ENCODE results near the gene PDLIM4.

Gene PDLIM4

DNA sequence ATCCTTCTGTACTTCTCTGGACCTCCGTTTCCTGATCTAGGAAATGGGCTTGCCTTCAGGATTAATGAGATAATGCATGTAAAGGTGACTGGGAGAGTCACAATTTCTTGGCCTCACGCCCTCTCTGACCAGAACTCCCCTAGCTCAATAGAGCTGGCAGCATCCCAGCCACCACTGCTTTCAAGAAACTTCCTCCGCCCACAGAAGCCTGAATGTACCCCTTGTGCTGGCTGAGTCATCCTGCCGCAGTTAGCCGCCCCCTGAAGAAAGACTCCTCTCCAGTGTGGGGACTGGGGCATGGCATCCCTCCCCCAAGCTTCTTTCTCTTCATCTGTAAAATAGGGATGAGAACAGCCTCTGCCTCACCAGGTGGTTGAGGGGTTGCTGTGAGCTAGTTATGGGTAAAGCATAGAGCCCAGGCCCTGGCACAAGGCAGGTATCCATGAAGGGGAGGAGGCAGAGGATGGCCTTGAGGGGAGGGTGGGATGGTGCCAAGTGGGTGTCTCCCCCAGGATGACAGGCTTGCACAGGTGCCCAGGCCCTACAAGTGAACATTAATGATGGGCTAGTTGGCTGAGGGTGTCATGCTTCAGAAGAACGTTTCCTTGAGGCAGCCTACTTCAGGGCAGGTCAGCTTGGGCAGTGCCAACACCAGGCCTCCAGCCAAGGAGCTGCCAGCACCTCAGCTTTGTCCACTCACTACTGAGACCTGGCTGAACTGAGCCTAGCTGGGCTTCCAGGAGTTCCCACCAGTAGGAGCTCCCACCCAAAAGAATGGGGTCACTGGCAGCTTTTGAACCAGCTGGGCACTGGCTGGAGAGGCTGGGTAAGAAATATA is 3.4 kb downstream of the PDLIM4 start:
- no peak for DNase-seq (ENCODE audit: low read depth in 1 of 2, low spot score in 1 of 2)
- no peak for TF ChIP-seq JUND (IDR thresholded peaks at IDR 0.05; ENCODE audit: low read depth)
- in situ Hi-C loops (cut with HindIII; ENCODE audit: low pct_unique_long_range_greater_than_20kb, low sequenced_read_pairs), result no loop called here

DNA sequence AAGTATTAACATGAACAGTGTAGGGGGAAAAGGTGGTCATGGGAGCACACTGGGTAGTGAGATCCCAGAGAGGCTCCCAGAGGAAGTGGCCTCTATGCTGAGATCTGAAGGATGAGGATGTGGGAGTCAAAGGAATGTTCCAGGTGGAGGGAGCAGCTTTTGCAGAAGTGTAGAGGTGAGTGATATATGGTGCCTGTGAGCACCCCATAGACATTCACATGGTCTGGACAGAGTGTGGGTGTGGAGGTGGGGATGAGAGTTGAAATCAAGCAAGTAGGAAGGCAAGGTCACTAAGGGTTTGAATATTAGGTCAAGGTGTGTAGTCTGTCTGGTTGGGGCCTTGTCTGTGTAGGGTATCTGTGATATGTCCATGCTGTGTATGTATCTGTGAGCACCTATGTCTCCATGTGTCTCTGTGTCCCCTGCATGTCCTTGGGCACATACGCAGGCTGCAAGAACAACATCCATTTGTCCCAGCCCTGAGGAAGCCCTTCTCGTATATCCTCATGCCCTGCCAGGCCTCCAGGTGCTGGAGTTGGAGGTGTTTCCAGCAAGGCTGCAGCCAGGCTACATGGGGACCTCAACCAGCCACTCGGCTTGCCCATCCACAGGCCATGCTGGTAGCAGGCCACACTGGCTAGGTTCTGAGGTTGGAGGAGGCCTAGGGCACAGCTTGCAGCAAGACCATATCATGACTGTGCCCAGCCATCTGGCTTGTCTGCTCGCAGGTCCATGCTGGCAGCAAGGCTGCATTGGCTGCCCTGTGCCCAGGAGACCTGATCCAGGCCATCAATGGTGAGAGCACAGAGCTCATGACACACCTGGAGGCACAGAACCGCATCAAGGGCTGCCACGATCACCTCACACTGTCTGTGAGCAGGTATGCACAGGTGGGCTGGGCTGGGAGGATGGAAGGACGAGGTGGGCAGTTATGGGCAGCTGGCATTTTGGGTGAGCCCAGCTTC is 4.7 kb downstream of the PDLIM4 start:
- in situ Hi-C loops (cut with HindIII; ENCODE audit: low pct_unique_long_range_greater_than_20kb, low sequenced_read_pairs), result no loop called here
- no peak for TF ChIP-seq JUND (IDR thresholded peaks at IDR 0.05; ENCODE audit: low read depth)
- DNase-seq (ENCODE audit: low read depth in 1 of 2, low spot score in 1 of 2), result no peak

DNA sequence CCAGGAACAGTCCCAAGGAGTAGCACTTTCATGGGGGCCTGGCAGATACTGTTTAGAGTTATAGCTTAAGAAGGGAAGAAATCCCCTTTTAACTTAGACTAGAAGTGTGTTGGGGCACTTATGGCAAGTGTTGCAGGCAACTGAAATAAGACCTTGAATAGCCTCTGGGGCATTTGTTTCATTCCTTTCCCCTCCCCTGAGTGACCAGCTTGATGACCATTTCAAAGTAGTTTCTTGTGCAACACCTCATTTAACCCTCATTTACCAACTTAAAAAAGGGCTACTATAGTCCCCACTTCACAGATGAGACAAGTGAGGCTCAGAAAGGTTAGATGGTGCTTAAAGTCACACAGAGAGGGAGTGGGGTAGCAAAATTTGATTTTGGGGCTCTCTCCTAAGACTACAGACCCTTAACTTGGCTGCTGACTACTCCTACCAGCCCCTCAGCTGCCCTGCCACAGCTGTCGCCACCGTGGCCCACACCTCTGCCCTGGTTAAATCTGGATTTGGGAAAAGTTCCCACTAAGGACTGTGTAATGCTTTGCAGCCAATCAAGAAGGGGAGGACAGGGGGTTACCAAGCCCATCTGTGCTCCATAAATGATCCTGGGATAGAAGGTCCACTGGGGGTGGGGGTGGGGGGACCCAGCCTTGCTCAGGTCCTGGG is 5.5 kb downstream of the PDLIM4 start:
- DNase-seq (ENCODE audit: low read depth in 1 of 2, low spot score in 1 of 2), result no peak
- in situ Hi-C loops (cut with HindIII; ENCODE audit: low pct_unique_long_range_greater_than_20kb, low sequenced_read_pairs), result no loop called here
- TF ChIP-seq JUND (IDR thresholded peaks at IDR 0.05; ENCODE audit: low read depth), result no peak

DNA sequence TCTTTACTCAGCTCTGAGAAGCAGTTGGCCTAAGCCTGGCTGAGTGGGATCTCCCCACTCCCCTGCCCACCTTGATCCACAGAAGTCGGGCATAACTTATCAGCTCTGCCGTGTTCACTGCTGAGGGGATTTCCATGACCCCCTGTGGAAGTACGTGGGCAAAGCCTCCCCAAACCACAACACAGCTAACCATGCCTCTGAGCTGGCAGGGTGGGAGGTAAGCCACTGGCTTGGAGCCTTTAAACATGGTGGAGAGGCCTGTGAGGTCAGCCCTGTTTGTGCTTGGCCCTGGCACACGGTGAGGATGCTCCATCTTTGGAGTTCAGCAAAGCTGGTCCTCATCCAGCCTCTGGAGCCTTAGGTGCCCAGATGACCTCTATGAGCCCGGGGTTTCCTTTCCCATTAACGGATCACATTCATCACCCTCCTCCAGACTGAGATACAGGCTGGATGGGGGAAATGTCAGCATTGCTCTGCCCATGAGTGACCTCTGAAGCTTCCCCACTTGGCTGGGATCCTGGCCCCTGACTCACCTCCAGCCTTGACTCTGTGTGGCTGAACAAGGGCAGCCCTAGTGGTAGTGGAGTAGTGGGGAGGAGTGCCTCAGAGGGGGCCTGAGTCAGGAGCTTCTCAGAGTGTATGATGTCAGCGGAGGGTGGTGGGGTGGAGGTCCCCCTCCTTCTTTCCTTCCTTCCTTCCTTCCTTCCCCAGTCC is 6.2 kb downstream of the PDLIM4 start:
- no peak for TF ChIP-seq JUND (IDR thresholded peaks at IDR 0.05; ENCODE audit: low read depth)
- DNase-seq (ENCODE audit: low read depth in 1 of 2, low spot score in 1 of 2), result no peak
- in situ Hi-C loops (cut with HindIII; ENCODE audit: low pct_unique_long_range_greater_than_20kb, low sequenced_read_pairs), result no loop called here

- no peak for DNase-seq (ENCODE audit: low read depth in 1 of 2, low spot score in 1 of 2)
Measured at GRCh38 chr5:132264546-132265335, 7.2 kb downstream of the PDLIM4 start.

DNA sequence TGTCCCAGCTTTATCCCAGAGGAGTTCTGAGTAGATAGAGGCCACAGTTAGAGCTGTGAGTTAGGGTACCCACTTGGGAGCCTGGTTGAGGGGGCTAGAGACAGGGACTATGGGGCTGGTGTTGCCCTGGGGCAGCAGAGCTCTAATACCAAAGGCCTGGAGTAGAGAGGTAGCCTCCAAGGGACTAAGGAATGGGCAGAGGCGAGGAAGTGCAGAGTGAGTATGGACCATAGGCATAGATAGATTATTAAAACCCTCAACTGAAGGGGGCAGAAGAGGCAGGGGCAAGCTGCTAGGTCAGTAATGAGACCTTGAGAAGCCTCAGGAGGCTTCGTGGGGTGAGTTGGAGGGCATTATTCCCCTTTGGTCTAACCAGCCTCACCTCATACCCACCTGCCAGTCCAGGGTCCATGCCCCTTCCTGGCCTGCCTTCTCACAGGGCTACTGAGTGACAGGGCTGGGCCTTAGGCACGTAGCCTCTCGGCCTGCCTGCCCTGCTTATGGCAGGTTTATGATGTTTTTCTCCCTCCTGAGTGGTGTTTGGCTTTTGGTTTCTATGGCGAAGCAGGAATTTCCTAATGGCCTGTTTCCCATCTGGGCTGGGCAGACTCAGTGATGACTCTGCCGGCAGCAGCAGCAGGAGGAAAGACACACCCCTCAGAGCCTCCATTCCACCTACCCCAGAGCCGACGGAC is 8.0 kb downstream of the PDLIM4 start:
- DNase-seq (ENCODE audit: low read depth in 1 of 2, low spot score in 1 of 2), result no peak
- no peak for TF ChIP-seq JUND (IDR thresholded peaks at IDR 0.05; ENCODE audit: low read depth)
- in situ Hi-C loops (cut with HindIII; ENCODE audit: low pct_unique_long_range_greater_than_20kb, low sequenced_read_pairs), result no loop called here

More at GRCh38 chr5:132264546-132265335, 7.2 kb downstream of the PDLIM4 start:
- in situ Hi-C loops (cut with HindIII; ENCODE audit: low pct_unique_long_range_greater_than_20kb, low sequenced_read_pairs), result no loop called here
- TF ChIP-seq JUND (IDR thresholded peaks at IDR 0.05; ENCODE audit: low read depth), result no peak

DNA sequence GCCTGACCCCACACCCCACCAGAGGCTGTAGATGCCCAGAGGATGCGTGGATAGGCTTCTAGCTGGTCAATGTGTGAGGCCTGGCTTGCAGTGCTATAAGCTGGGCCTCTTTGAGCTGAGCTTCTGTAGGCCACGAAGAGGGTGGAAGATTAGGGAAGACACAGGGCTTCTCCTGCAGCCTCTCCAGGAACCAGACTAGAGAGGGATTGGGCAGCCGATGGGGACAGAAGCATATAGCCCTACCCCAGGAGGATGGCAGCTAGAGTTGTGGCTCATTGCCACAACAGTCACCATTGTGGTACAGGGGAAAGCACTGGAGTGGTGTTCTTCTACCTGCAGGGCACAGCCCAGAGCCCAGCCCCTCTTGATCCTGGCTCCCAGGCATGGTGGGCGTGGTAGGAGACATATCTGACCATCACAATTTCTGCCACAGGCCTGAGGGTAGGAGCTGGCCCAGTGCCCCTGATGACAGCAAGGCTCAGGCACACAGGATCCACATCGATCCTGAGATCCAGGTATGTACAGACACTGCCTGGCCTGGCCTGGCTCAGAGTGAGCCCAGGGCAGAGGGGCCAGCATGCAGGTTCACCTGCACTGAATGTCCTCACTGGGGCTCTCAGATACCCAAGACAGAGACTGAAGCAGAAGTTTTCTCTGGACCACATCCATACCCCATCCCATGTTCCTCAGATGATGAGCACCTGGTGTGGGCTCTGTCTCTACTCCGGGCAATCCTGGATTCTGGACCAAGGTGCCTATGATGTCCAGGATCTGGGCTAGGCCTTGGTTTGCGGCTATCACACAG is 8.7 kb downstream of the PDLIM4 start:
- TF ChIP-seq JUND (IDR thresholded peaks at IDR 0.05; ENCODE audit: low read depth), result no peak
- in situ Hi-C loops (cut with HindIII; ENCODE audit: low pct_unique_long_range_greater_than_20kb, low sequenced_read_pairs), result no loop called here
- no peak for DNase-seq (ENCODE audit: low read depth in 1 of 2, low spot score in 1 of 2)

DNA sequence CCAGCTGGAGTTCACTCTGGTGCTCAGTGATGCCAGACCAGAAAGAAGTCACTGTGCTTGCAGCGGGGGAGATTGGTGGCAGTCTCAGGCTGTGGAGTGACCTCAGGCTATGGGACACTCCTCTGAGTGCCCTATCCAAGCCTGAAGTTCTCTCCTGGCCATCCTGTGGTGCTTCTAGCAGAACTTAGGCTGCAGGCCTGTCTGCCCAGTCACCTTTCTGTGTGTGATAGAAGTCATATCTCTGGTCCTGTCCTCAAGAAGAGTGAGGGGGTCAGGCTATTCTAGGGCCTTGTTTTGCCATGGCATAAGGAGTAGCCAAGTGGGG is 9.3 kb downstream of the PDLIM4 start:
- TF ChIP-seq JUND (IDR thresholded peaks at IDR 0.05; ENCODE audit: low read depth), result no peak
- in situ Hi-C loops (cut with HindIII; ENCODE audit: low pct_unique_long_range_greater_than_20kb, low sequenced_read_pairs), result no loop called here
- no peak for DNase-seq (ENCODE audit: low read depth in 1 of 2, low spot score in 1 of 2)

DNA sequence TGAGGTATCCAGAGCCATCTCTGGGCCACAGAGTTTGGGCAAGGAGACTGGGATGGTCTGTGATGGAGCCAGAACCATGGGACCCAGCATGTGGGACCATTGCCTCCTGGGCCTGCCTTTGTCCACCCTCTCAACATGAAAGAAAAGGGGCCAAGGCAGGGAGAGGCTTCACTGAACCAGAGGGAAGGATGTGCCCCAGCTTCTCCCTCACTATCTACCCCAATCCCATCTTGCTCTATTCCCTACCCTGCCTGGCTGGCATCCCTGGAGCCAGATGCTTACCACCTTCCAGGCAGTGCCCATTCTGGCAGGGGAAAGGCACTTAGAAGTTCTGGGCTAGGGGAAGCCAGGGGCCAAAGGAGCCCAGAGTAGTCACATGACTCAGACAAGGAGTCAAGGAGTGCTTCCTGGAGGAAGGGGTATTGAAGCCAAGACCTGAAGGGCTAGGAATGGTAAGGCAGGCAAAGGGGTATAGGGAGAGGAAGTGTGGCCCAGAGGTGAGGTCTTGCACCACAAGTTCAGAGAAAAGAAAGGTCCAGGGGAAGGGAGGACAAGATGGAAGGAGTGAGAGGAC is 9.8 kb downstream of the PDLIM4 start:
- DNase-seq (ENCODE audit: low read depth in 1 of 2, low spot score in 1 of 2), result no peak
- in situ Hi-C loops (cut with HindIII; ENCODE audit: low pct_unique_long_range_greater_than_20kb, low sequenced_read_pairs), result no loop called here
- no peak for TF ChIP-seq JUND (IDR thresholded peaks at IDR 0.05; ENCODE audit: low read depth)

Data from T47D (cell line).